ENCODE data around the gene DCAF10. TPM values are rescaled to one million over a fixed set of nuclear protein-coding genes. Genes with fewer than 3 reads are reported as not detected.

Gene DCAF10
- total and polyA plus RNA-seq, 2 of the 13 experiments (the other 11 are each of a cell fraction or from before 2014, with no cell fraction given): 9.2 to 20.3 TPM

DNA sequence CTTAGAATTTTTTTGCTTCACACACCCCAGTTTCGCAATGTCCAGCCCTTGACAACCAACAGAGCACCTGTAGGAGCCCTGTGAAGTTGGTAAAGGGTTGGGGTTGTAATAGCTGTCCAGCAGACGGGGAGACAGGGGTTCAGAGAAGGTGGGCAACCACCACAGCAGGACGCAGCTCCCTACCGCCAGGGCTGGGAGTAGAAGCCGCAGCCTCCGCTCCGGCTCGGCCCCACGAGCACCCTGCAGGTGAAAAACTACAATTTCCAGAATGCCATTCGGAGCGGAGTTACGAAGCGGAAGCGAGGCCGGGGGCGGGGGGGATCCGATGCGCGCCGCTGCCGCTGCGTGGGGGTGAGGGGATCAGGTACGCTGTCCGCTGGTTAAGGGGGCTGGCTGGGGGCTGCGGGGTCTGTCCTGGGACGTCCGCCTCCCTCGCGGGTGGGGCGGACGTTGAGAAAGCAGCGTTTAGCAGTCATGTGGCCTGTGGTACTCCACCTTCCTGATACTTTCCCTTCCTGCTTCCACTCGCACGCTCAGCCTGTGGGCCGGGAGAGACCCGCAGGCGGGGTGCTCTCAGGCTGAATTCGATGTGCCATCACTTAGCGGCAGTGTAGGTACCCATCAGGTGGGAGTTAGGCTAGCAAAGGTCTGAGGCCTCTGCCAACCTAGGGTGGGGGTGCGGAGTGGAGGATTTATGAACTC is 47.0 kb upstream of the DCAF10 start, which contains the start of gene TRMT10B (continued):
- TF ChIP-seq, protein P1, sequence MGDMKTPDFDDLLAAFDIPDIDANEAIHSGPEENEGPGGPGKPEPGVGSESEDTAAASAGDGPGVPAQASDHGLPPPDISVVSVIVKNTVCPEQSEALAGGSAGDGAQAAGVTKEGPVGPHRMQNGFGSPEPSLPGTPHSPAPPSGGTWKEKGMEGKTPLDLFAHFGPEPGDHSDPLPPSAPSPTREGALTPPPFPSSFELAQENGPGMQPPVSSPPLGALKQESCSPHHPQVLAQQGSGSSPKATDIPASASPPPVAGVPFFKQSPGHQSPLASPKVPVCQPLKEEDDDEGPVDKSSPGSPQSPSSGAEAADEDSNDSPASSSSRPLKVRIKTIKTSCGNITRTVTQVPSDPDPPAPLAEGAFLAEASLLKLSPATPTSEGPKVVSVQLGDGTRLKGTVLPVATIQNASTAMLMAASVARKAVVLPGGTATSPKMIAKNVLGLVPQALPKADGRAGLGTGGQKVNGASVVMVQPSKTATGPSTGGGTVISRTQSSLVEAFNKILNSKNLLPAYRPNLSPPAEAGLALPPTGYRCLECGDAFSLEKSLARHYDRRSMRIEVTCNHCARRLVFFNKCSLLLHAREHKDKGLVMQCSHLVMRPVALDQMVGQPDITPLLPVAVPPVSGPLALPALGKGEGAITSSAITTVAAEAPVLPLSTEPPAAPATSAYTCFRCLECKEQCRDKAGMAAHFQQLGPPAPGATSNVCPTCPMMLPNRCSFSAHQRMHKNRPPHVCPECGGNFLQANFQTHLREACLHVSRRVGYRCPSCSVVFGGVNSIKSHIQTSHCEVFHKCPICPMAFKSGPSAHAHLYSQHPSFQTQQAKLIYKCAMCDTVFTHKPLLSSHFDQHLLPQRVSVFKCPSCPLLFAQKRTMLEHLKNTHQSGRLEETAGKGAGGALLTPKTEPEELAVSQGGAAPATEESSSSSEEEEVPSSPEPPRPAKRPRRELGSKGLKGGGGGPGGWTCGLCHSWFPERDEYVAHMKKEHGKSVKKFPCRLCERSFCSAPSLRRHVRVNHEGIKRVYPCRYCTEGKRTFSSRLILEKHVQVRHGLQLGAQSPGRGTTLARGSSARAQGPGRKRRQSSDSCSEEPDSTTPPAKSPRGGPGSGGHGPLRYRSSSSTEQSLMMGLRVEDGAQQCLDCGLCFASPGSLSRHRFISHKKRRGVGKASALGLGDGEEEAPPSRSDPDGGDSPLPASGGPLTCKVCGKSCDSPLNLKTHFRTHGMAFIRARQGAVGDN (CRISPR knock-in tag; IDR thresholded peaks at IDR 0.05): peak; percentile 60
- TF ChIP-seq SMAD1 (CRISPR knock-in tag; IDR thresholded peaks at IDR 0.05; ENCODE audit: borderline replicate concordance, low read depth) (peak; percentile 59; the same call in 1 of the 2 replicates), KDM4B (CRISPR knock-in tag; IDR thresholded peaks at IDR 0.05) (0 out of 2 replicates have a peak, but pooled peaks have one; percentile 12), NRL (CRISPR knock-in tag; IDR thresholded peaks at IDR 0.05; ENCODE audit: borderline replicate concordance) (peak; percentile 49; the same call in 1 of the 2 replicates), TSC22D2 (CRISPR knock-in tag; IDR thresholded peaks at IDR 0.05; ENCODE audit: borderline replicate concordance) (no peak), HDAC1 (CRISPR knock-in tag; IDR thresholded peaks at IDR 0.05) (0 out of 2 replicates have a peak, but pooled peaks have one; percentile 26), ZNF75D (CRISPR knock-in tag; IDR thresholded peaks at IDR 0.05; ENCODE audit: borderline replicate concordance) (no peak), SSRP1 (CRISPR knock-in tag; IDR thresholded peaks at IDR 0.05) (no peak), ETV5 (CRISPR knock-in tag; IDR thresholded peaks at IDR 0.05; ENCODE audit: borderline replicate concordance) (peak; percentile 53; the same call in 1 of the 2 replicates), ZNF607 (CRISPR knock-in tag; IDR thresholded peaks at IDR 0.05; ENCODE audit: borderline replicate concordance) (peak; percentile 79), PHF20 (CRISPR knock-in tag; IDR thresholded peaks at IDR 0.05) (peak; percentile 65; the same call in 1 of the 2 replicates), HCFC1 (IDR thresholded peaks at IDR 0.05; ENCODE audit: low read depth, low read length) (peak; percentile 76), TCF7L2 (IDR thresholded peaks at IDR 0.05; ENCODE audit: low read depth, low read length) (no peak), POLR2AphosphoS5 (IDR thresholded peaks at IDR 0.05; ENCODE audit: low read depth, low read length) (peak; percentile 73), ZNF709 (CRISPR knock-in tag; IDR thresholded peaks at IDR 0.05) (peak; percentile 37; the same call in 1 of the 2 replicates), IRF2 (CRISPR knock-in tag; IDR thresholded peaks at IDR 0.05) (peak; percentile 64; the same call in 1 of the 2 replicates), GATA4 (IDR thresholded peaks at IDR 0.05; ENCODE audit: borderline replicate concordance, low read depth) (no peak), HES4 (CRISPR knock-in tag; IDR thresholded peaks at IDR 0.05; ENCODE audit: borderline replicate concordance) (0 out of 2 replicates have a peak, but pooled peaks have one; percentile 38), SRSF1 (optimal IDR thresholded peaks at IDR 0.05; ENCODE audit: low read depth, low read length) (peak; percentile 33), ZNF10 (CRISPR knock-in tag; IDR thresholded peaks at IDR 0.05; ENCODE audit: borderline replicate concordance, low read depth) (no peak), ZSCAN9 (CRISPR knock-in tag; IDR thresholded peaks at IDR 0.05; ENCODE audit: borderline replicate concordance) (no peak), GABPB1 (CRISPR knock-in tag; IDR thresholded peaks at IDR 0.05) (peak; percentile 95)
- TF ChIP-seq, protein P2, sequence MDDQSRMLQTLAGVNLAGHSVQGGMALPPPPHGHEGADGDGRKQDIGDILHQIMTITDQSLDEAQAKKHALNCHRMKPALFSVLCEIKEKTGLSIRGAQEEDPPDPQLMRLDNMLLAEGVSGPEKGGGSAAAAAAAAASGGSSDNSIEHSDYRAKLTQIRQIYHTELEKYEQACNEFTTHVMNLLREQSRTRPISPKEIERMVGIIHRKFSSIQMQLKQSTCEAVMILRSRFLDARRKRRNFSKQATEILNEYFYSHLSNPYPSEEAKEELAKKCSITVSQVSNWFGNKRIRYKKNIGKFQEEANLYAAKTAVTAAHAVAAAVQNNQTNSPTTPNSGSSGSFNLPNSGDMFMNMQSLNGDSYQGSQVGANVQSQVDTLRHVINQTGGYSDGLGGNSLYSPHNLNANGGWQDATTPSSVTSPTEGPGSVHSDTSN (CRISPR knock-in tag; IDR thresholded peaks at IDR 0.05; ENCODE audit: borderline replicate concordance): no peak
- TF ChIP-seq, protein P3, sequence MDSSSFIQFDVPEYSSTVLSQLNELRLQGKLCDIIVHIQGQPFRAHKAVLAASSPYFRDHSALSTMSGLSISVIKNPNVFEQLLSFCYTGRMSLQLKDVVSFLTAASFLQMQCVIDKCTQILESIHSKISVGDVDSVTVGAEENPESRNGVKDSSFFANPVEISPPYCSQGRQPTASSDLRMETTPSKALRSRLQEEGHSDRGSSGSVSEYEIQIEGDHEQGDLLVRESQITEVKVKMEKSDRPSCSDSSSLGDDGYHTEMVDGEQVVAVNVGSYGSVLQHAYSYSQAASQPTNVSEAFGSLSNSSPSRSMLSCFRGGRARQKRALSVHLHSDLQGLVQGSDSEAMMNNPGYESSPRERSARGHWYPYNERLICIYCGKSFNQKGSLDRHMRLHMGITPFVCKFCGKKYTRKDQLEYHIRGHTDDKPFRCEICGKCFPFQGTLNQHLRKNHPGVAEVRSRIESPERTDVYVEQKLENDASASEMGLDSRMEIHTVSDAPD (CRISPR knock-in tag; IDR thresholded peaks at IDR 0.05): no peak

All from HepG2 (cell line).